Activated naive CD4-positive, alpha-beta T cell (primary cell): Measurements from ENCODE around the gene C4orf50.

ENCODE experiments used
- DNase-seq, 4 experiments: peaks; one replicate each; lab custom pipeline; 2025; lab: John Stamatoyannopoulos, UW

Gene C4orf50

GRCh38 chr4:5992828-5993321 lies 25.4 kb downstream of the C4orf50 start:
- DNase-seq = no peak

DNA sequence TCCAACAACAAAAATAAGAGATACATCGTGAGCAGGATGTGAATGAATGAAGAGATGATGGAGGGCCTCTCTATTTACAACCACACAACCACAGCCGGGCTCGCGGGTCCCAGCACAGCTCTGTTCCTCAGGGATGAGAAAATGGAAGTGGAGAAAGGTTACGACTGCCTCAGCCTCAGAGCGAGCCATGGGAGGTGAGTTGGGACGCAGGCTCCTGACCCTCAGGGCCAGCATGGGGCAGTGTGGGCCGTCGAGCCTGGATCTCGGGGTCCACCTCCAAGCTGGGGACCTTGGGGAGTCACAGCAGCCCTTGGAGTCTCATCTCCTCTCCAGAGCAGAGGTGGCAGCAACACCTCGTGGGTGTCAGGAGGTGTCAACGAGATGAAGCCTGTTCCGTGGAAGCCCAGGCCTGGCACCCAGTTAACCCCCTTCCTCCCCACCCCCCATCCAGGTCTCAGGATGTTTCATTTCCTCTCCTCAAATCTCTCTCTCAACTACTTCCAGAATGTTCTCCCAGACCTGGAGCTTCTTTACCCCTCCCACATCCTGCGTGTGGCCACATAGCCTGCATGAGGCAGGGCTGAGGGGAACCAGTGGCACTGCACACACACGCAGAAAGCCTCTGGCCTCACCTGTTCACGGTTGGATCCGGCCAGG lies 25.9 kb downstream of the C4orf50 start:
- DNase-seq = no peak

- DNase-seq = no peak
These were observed 26.8 kb downstream of the C4orf50 start for GRCh38 chr4:5991405-5991804.

DNA sequence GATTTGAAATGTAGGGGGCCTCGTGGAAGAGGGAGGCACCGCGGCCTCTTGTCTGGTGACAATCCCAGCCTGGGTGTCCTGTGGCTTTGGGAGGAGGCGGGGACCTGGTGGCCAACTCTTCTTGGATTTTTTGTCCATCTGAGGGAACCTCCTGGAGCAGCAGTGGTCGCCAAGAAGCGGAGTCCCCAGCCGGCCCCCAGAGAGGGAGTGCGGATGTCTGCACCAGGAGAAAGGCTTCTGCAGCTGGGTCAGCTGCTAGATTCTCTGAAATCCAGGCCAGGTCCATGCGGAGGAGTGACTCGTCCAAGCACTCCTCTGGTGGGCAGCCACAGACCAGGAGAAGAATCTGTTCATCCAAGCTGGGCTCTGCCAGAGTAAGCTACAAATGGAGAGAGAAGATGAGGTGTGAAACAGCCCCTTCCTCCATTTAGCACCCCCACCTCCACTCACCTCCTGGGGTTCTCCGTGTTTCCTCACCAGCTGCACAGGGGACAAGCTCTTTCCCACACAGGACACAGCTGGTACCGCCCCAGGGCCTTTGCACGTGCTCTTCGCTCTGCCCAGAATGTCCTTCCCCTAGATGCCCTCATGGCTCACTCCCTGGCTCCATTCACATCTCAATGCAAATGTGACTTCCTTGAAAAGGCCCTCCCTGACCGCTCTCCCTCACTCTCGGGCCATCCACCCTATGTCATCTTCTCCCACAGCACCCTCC lies 27.6 kb downstream of the C4orf50 start:
- no peak for DNase-seq

- DNase-seq = no peak
These were observed 28.7 kb downstream of the C4orf50 start for GRCh38 chr4:5989236-5990225.

DNA sequence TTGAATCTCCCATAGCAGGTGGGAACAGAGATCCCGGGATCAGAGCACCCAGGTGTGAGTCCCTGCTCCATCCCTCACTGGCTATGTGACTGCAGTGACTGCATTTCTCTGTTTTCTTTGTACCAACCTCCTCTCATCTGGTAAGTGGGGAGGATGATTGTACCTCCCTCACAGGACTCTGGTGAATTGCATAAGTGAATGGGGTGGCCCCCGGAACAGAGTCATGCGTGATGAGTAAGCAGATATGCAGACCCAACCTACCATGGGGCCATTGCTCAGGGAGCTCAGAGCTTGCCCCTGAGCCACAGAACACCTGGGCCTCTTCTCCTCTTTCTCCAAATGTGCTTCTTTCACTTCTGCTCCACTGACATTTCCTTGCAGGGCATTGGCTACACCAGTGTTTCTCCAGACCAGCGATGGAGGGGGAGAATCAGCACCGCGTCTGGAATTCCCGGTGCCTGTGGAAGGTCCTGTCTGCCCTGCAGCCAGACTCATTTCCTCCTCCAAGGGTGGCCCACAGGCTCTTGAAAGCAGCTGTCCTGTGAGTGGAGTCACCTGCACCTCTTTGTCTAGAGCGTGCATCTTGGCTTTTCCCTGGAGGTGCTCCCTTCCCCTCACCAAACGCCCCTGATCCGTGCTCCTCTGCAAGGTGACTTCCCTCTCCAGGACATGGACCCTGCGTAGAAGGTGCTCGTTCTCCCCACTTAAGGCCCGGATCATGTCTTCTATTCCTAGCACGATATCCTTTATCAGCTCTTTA lies 30.0 kb downstream of the C4orf50 start:
- no peak for DNase-seq

GRCh38 chr4:5984843-5985242 lies 33.4 kb downstream of the C4orf50 start:
- DNase-seq = no peak

DNA sequence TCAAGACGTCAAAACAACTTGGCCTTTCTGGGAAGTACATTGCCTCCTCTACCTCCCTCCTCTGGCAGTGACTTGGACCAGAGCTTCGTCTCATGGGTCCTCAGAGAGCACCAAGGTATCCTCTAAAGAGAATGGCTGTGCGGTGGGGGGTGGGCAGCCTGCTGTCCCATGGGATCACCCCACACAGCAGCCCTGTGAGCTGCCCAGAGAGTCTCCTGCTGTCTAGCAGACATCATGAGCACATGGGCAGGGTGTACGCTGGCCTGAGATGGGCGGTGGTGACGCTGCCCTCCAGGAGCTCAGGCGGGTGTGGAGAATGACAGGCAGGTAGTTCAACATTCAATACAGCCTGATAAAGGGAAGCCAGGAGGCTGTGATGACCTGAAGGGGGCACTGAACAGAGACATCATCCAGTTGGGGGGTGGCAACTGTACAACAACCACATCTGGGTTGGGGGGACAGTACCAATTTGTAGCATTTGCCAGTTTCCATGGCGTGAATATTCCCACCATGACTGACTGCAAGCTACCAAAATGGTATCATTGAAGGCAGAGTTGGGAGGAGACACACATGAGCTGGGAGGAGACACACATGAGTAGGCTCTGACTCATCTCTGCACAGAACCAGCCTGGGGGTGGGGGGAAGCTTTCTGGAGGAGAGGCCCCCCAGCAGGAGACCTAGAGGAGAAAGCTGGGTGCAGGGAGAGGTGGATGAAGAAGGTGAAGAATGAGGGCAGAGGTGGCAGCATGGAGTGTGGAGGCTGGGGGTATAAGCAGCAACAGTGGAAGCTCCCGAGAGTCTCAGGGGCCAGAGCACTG lies 35.9 kb downstream of the C4orf50 start:
- no peak for DNase-seq

DNA sequence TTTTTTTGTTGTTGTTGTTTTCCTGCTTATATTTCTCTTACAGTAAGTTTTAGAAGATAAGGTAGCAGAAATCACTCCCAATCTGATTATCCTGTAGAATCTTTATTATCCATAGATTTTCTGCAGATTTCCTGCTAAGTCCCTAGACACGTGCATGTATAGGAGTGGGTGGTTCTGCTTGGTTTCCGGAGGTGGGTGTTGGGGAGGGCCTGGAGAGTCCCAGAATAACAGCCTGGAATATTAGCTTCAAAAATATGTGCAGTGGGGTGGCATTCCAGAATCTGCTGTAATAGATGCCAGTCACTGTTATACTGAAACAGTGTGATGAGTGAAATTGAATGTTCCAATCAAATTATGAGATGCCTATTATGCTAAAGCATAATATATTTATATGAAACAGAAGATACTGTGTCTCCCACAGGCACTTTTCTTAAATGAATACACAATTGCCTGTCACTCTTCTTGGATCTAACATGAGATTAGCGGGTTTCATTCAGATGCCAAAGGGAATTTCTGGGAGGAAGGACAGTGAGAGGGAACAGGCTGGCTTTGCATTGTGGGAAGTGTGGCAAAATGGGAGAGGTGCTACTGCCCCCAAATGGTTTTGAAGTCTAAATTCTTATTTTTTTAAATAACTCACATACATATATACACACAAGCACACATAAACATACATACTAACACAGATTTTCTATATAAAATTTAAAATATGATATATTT lies 37.6 kb downstream of the C4orf50 start:
- DNase-seq = no peak

DNA sequence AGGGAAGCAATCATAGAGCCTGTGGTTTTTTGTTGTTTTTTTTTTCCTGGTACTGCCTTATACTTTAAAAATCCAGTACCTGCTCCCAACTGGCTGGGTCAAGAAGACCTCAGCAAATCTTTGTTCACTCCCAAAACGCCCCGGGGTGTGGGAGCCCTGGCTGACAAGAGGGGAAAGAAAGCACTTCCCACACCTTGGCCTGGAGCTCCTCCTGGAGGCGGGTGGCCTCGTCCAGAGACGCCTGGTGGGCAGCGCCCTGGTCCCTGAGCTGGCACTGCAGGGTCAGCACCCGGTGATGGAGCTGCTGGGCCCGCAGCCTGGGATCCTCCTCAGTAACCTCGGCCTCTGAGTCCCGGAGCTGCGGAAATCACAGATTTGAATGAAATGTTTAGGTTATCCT lies 38.2 kb downstream of the C4orf50 start:
- no peak for DNase-seq

DNA sequence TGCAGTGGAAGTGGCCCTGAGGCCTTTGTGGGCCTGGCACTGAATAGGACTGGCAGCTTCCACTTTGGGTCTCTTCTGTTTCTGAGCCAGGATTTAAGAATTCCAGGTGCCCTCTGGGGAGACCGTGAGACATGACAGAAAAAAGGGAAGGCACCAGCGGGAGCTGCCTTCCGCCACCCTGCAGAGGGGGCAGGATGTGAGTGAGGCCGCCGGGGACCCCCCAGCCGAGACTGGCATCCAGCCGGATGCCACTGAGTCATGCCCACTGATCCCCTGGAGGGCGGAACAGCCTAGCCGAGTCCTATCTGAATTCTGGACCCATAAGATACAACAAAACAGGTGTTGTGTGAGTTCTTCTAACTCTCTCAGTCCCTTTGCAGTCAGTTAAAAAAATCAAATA lies 41.3 kb downstream of the C4orf50 start:
- DNase-seq = no peak

DNA sequence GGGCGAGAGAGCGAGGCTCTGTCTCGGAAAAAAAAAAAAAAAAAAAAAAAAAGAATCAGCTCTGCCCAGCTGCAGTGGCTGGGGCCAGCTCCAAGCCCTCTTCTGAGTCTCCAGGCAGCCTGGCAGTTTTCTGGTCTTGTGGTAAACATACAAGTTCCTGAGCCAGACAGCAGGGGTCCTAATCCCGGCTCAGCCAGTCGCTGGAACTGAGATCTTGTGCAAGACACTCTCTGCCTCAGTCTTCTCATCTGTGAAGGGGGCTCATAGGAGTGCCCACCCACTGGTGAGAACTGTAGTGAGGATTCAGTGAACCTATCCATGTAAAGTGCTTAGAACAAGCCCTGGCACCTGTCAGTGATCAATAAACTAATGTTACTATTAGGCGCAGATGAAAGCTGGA lies 41.8 kb downstream of the C4orf50 start:
- no peak for DNase-seq

DNA sequence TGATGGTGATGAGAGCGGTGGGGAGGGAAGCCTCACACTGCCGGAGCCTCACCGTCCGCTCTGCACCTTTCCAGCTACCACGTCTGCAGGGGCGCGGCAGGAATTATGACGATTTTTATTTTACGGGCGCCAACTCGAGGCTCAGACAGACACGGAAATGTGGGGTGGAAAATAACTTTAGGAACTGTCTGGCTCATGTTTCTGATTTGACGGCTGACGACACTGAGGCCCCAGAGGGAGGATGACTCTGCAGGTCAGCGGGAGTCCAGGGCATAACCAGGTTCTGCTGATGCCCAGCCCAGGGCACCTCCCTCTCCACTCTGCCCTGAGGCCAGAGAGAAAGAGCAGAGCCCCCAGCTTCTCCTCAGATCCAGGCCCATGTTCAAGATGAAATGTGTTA lies 43.9 kb downstream of the C4orf50 start:
- DNase-seq = no peak

DNA sequence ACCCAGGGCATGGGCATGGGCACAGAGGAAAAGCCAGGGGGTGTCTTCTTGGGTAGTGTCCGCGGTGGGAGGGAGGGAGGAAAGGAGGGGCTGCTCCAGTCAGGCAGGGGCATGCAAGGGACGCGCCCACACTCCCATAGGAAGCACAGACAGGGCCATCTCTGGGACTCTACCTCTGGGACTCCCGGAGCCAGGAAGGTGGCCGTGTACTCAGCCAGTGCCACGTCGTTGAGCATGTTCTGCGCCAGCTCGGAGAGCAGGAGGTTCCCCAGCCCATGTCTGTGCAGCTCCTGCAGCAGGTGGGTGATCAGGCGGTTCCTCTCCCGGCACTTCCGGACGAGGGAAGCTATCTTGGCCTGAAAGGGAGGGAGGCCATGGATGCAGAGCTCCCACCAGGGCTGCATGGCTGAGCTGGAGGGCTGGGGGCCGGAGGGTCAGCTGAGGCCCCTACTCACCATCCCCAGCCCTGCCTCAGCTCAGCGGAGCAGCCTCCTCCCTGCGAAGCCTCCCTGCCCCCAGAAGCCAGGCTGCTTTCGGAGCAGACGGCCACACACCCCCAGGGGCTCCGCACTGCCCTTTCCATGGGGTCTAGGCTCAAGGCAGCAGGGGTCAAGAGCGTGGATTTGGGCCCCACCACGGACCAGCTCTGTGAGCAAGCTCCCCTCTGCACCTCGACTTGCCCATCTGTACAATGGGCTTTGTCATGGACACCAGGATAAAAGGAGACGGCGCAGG lies 44.6 kb downstream of the C4orf50 start:
- DNase-seq = no peak

- DNase-seq = no peak
These were observed 45.2 kb downstream of the C4orf50 start for GRCh38 chr4:5973033-5973432.

GRCh38 chr4:5972571-5972970 lies 45.7 kb downstream of the C4orf50 start:
- no peak for DNase-seq

DNA sequence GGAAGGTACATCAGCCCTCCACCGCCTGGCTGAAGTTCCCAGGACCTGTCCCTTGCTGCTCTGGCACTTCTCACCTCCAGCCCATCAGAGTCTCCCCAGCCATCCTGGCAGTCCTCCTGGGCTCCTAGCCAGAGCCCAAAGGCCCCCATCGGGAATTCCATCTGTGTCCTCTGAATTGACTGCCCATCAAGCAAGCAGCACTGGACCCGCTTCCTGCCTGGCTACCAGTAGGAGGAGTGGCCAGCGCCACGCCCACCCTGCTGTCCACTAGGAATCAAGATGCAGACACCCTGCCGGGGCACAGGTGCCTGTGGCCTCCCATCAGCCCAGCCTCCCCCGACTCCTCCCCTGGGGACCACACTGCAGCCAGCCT lies 47.2 kb downstream of the C4orf50 start:
- DNase-seq = no peak

DNA sequence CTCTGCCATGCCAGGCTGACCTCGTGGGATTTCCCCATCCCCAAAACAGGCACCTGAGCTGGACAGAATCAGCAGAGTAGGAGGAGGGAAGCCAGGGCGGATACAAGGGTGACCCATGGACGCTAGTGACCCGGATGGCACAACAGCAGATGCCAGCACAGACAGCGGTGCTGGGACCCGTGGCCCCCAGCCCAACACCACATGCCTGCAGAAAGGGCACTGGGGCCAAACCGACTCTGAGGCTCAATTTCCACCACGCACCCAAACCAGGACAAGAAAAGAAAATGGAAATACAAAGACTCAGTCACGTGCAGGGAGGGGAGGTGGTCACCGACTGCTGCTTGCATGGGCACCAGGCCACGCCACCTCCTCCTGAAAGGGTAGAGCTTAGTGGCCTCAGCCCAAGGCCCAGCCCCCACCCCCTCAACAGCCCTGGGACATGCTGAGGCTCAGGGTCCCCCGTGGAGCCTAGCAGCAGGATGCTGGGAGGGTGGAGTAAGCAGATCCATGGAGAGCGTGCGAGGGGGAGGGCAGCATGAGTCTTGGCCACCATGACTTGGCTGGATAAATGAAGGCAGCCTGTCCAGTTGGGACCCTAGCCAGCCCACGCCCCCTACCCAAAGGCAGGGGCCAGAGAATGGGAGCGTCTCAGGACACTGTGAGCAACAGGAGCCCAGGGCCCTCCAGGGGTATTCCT lies 47.7 kb downstream of the C4orf50 start:
- no peak for DNase-seq

DNA sequence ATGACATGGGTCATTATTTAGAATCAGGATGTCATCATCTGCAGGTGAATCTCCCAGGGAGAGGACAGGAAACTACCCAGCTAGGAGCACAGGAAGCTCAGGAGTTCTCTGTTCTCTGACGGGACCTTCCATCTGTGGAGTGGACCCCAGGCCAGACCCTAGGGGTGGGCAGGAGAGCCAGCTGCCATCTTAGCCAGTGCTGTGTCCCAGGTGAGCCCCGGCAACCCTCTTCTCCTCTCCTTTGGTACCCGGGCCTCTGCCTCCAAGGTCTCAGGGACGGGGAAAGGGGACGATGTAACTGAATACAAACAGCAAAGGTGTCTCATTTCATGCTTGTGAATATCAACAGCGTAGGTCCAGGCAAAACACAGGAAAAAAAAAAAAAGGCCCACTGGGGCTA lies 48.5 kb downstream of the C4orf50 start:
- no peak for DNase-seq
